Small intestine (tissue), 7 donors: ENCODE results near the gene USP16. TPM values are rescaled to one million over a fixed set of nuclear protein-coding genes. Genes with fewer than 3 reads are reported as not detected.
A peak's percentile ranks its signal among the peaks of the same experiment; 100 is the strongest.
"Not testable (repeated sequence)": the region's sequence is repeated elsewhere in the genome, so short reads cannot be mapped to it uniquely, and the experiment has no call there.

Source experiments
- DNase-seq, 2 donors: peaks; one replicate each; pipeline versions ENCODE4 v3.0.0 to v3.0.0-alpha.2; 2013
- FAIRE-seq: peaks from 2 replicates; lab custom pipeline; 2012; peaks lifted over from hg19 to GRCh38; lab: Jason Lieb, UNC
- H3K27ac ChIP-seq, 3 donors: one replicate each; pipeline ENCODE4 v1.5.1; 2013; ENCODE audit warnings: low read length in 2 of 3, mild to moderate bottlenecking in 2 of 3, control low read depth in 1 of 3, inconsistent platforms in 1 of 3, low read depth in 1 of 3, moderate library complexity in 1 of 3
- H3K27me3 ChIP-seq, 3 donors: one replicate each; pipeline ENCODE4 v1.6.1; 2013; ENCODE audit warnings: low read length in 3 of 3, inconsistent platforms in 1 of 3; ENCODE audit not compliant: control insufficient read depth in 3 of 3, insufficient read depth in 3 of 3
- H3K36me3 ChIP-seq, 3 donors: one replicate each; pipeline ENCODE4 v1.6.1; 2013; ENCODE audit warnings: low read length in 3 of 3, inconsistent platforms in 1 of 3, low read depth in 1 of 3, mild to moderate bottlenecking in 1 of 3, moderate library complexity in 1 of 3; ENCODE audit not compliant: control insufficient read depth in 3 of 3, insufficient read depth in 2 of 3
- H3K4me1 ChIP-seq, 3 donors: one replicate each; pipeline ENCODE4 v1.6.1; 2013; ENCODE audit warnings: low read length in 2 of 3, inconsistent platforms in 1 of 3, low read depth in 1 of 3, mild to moderate bottlenecking in 1 of 3, moderate library complexity in 1 of 3; ENCODE audit not compliant: control insufficient read depth in 3 of 3, insufficient read depth in 2 of 3
- H3K4me3 ChIP-seq, 3 donors: one replicate each; pipeline ENCODE4 v1.5.1; 2013; ENCODE audit warnings: low read length in 3 of 3, control low read depth in 1 of 3, inconsistent platforms in 1 of 3, low read depth in 1 of 3, mild to moderate bottlenecking in 1 of 3, moderate library complexity in 1 of 3
- H3K9me3 ChIP-seq, 2 donors: one replicate each; pipeline ENCODE4 v1.6.1; 2013; ENCODE audit warnings: low read depth in 1 of 2, low read length in 1 of 2; ENCODE audit not compliant: control insufficient read depth in 2 of 2, insufficient read depth in 1 of 2
- WGBS, 3 donors: extraction: QIAGEN DNeasy Blood & Tissue Kit; methylation state at CpG; one replicate each; pipeline ENCODE4 v1.1.7; 2013; 5-methylcytosine and 5-hydroxymethylcytosine counted together
- polyA plus RNA-seq, 4 donors: library from polyadenylated mRNA; stranded (reverse) in 3 of 4; unstranded in 1 of 4; fragments of 200-250 nt in 3 of 4; fragments of 120-200 nt in 1 of 4; gene quantifications; one replicate each; pipeline versions ENCODE4 v1.2.1 to v1.2.3, GENCODE V29; 2013
- donor health status: healthy with polysubstance abuse.
- donor health status: control.
- donor health status: control.
- donor health status: Bipolar disorder and iron deficiency.
- donor health status: healthy.

USP16 gene
- polyA plus RNA-seq, 4 donors, result 24.6 to 42.3 (median 29.1) TPM

GRCh38 chr21:28992526-28993292 is 31.8 kb upstream of the USP16 start, which contains the start of gene LTN1:
Gene LTN1, minus strand, starts transcription at chr21:28992877. Its CDS starts 72 bp downstream, at chr21:28992805.
- H3K27ac ChIP-seq, result peak within 1 kb of the TSS; percentile 81 to 94 (median 93)
- no peaks in the 10 kb centered on the region for H3K27me3 ChIP-seq
- peaks cover 0 to 6% (median 0%) of the 10 kb centered on the region in 3 donors for H3K36me3 ChIP-seq
- H3K9me3 ChIP-seq, result no peaks in the 10 kb centered on the region
- DNase-seq (peak; percentile 99), FAIRE-seq (no peak)
- peaks cover 0 to 9% (median 2%) of the 10 kb centered on the region in 3 donors for H3K4me1 ChIP-seq
- H3K4me3 ChIP-seq, result peak within 1 kb of the TSS; percentile 58 to 95 (median 66)
- WGBS, 3 donors, result 0 to 1% (median 0%) methylated on average over 41 to 43 of the region's 43 CpGs

- Histone ChIP-seq H3K9me3 (no peaks in the 10 kb centered on the region), H3K27me3 (no peaks in the 10 kb centered on the region), H3K27ac (peak overlapping the region; percentile 60 to 87 (median 81)), H3K4me1 (peaks cover 0 to 9% (median 2%) of the 10 kb centered on the region in 3 donors), H3K4me3 (peak overlapping the region in 2 of 3 donors; percentile 66 to 95), H3K36me3 (peaks cover 0 to 3% (median 0%) of the 10 kb centered on the region in 3 donors)
- FAIRE-seq (no peak), DNase-seq (no peak)
- WGBS, 3 donors, result 38 to 49% (median 44%) methylated on average over 4 of the region's 4 CpGs
Measured at GRCh38 chr21:28993293-28993629, 31.2 kb upstream of the USP16 start.

GRCh38 chr21:29002442-29003144 is 21.9 kb upstream of the USP16 start:
- 1% methylated on average over 41 of the region's 41 CpGs for WGBS, 3 donors
- no peak for FAIRE-seq
- H3K36me3 ChIP-seq, result no peaks in the 10 kb centered on the region
- no peaks in the 10 kb centered on the region for H3K9me3 ChIP-seq
- peak overlapping the region; percentile 30 to 93 (median 49) for H3K4me3 ChIP-seq
- peak overlapping the region; percentile 80 to 98 (median 91) for H3K27ac ChIP-seq
- DNase-seq, result peak; percentile 95 to 97
- H3K27me3 ChIP-seq, result no peaks in the 10 kb centered on the region
- peaks cover 0 to 3% (median 0%) of the 10 kb centered on the region in 3 donors for H3K4me1 ChIP-seq

GRCh38 chr21:29005696-29006095 is 18.8 kb upstream of the USP16 start:
- WGBS, 3 donors, result 93 to 95% (median 93%) methylated on average over 6 of the region's 6 CpGs
- peaks cover 0 to 3% (median 0%) of the 10 kb centered on the region in 3 donors for H3K4me1 ChIP-seq
- no peak overlapping the region for H3K4me3 ChIP-seq
- peaks cover 0 to 6% (median 2%) of the 10 kb centered on the region in 3 donors for H3K36me3 ChIP-seq
- DNase-seq, result no peak
- no peak overlapping the region for H3K27ac ChIP-seq
- no peaks in the 10 kb centered on the region for H3K9me3 ChIP-seq
- no peaks in the 10 kb centered on the region for H3K27me3 ChIP-seq
- no peak for FAIRE-seq

DNA sequence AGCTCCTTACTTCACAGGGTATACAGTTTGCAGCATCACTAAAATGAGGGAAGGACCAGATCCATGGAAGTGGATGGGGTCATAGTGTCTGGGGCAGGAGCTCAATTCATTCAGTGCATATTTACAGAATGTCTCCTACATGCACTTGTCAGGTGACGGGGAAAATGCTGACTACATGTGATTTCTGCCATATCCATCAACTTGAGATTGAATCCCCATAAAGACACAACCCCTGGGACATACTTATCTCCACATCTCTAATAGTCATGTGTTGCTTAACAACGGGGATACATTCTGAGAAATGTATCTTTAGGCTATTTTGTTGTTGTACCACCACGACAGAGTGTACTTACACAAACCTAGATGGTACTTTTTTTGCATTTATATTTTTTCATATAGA is 17.3 kb upstream of the USP16 start:
- H3K27me3 ChIP-seq, result no peaks in the 10 kb centered on the region
- H3K36me3 ChIP-seq, result peaks cover 0 to 6% (median 2%) of the 10 kb centered on the region in 3 donors
- no peak for FAIRE-seq
- H3K4me3 ChIP-seq, result no peak overlapping the region
- DNase-seq, result no peak
- H3K4me1 ChIP-seq, result peaks cover 0 to 3% (median 0%) of the 10 kb centered on the region in 3 donors
- WGBS, 3 donors, result 87 to 91% (median 89%) methylated on average over 3 of the region's 3 CpGs
- no peaks in the 10 kb centered on the region for H3K9me3 ChIP-seq
- H3K27ac ChIP-seq, result no peak overlapping the region

DNA sequence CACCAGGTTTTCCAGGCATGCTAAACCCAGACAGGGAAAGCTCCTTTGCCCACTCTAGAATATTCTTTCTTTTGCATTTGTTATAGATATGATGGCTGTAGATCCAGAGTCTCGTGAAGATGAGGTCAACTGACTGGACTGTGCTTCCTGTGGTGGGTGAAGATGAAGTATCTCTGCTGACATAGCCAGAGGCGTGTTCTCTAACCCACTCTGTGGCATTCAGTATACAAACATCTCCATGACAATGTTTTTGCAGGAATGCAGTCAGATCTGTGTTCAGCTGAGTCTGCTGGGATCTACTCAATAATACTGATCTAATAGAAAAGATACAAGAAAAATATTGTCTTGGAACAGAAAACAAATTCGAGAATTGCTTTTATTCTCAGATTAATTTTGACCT is 16.7 kb upstream of the USP16 start:
- H3K36me3 ChIP-seq, result peaks cover 0 to 6% (median 2%) of the 10 kb centered on the region in 3 donors
- H3K4me1 ChIP-seq, result no peaks in the 10 kb centered on the region
- H3K27me3 ChIP-seq, result no peaks in the 10 kb centered on the region
- no peak overlapping the region for H3K27ac ChIP-seq
- no peak for FAIRE-seq
- no peaks in the 10 kb centered on the region for H3K9me3 ChIP-seq
- WGBS, 3 donors, result 84 to 91% (median 87%) methylated on average over 3 of the region's 3 CpGs
- no peak overlapping the region for H3K4me3 ChIP-seq
- no peak for DNase-seq

GRCh38 chr21:29008367-29008766 is 16.1 kb upstream of the USP16 start:
- Histone ChIP-seq H3K9me3 (no peaks in the 10 kb centered on the region), H3K27me3 (no peaks in the 10 kb centered on the region), H3K36me3 (peaks cover 0 to 6% (median 2%) of the 10 kb centered on the region in 3 donors), H3K4me3 (no peak overlapping the region), H3K27ac (no peak overlapping the region), H3K4me1 (no peaks in the 10 kb centered on the region)
- no peak for FAIRE-seq
- 94 to 98% (median 95%) methylated on average over 3 of the region's 3 CpGs for WGBS, 3 donors
- DNase-seq, result no peak

- H3K27ac ChIP-seq, H3K4me1 ChIP-seq, H3K36me3 ChIP-seq, H3K4me3 ChIP-seq, FAIRE-seq, DNase-seq, H3K9me3 ChIP-seq, H3K27me3 ChIP-seq: not testable (repeated sequence)
- 92 to 100% (median 97%) methylated on average over 10 to 24 of the region's 30 CpGs for WGBS, 3 donors
Measured at GRCh38 chr21:29011236-29011635, 13.2 kb upstream of the USP16 start.
